Naive thymus-derived CD8-positive, alpha-beta T cell (primary cell): ENCODE measurements around the gene SIAH1. TPM values are rescaled to one million over a fixed set of nuclear protein-coding genes. Genes with fewer than 3 reads are reported as not detected.
"Not testable (repeated sequence)": the region's sequence is repeated elsewhere in the genome, so short reads cannot be mapped to it uniquely, and the experiment has no call there.

Source experiments
- ATAC-seq, 2 donors: fragments of 150-1000 bp; cut with Tn5 transposase in 1 of 2; sonication (Bioruptor Pico), chemical (Tn5 transposase) in 1 of 2; 1 replicate in 1 of 2; 2 replicates in 1 of 2; pipeline ENCODE4 v1.10.0; 2021; ENCODE audit warnings: mild to moderate bottlenecking in 2 of 2, moderate library complexity in 2 of 2
- POLR2A ChIA-PET: fragments of 350-600 bp; sonication (Branson Sonifier 250); formaldehyde crosslinking; loops from one replicate; lab custom pipeline; 2021; ENCODE audit warnings: antibody characterized with exemption; lab: Charles Lee
- DNase-seq, 10 donors: peaks; one replicate each; pipeline versions ENCODE4 v3.0.0 to v3.0.0-alpha.2; 2020 to 2022
- H3K27ac Mint-ChIP-seq, 10 donors: one replicate each; pipeline ENCODE4 v1.8.0; 2020 to 2022; ENCODE audit warnings: mild to moderate bottlenecking in 10 of 10, mixed read lengths in 10 of 10, moderate library complexity in 4 of 10, inconsistent platforms in 1 of 10
- H3K27me3 Mint-ChIP-seq, 5 donors: one replicate each; pipeline ENCODE4 v1.8.0; 2021 to 2022; ENCODE audit warnings: mixed read lengths in 5 of 5
- H3K36me3 Mint-ChIP-seq, 3 donors: one replicate each; pipeline ENCODE4 v1.8.0; 2020 to 2022; ENCODE audit warnings: mixed read lengths in 3 of 3, mild to moderate bottlenecking in 2 of 3, inconsistent platforms in 1 of 3
- H3K4me1 Mint-ChIP-seq, 4 donors: one replicate each; pipeline ENCODE4 v1.8.0; 2021 to 2022; ENCODE audit warnings: mixed read lengths in 4 of 4
- H3K4me3 Mint-ChIP-seq, 10 donors: one replicate each; pipeline ENCODE4 v1.8.0; 2020 to 2022; ENCODE audit warnings: mild to moderate bottlenecking in 10 of 10, mixed read lengths in 10 of 10, moderate library complexity in 6 of 10, inconsistent platforms in 1 of 10
- H3K9me3 Mint-ChIP-seq, 9 donors: one replicate each; pipeline ENCODE4 v1.8.0; 2020 to 2022; ENCODE audit warnings: mixed read lengths in 9 of 9, mild to moderate bottlenecking in 3 of 9, inconsistent platforms in 1 of 9, moderate library complexity in 1 of 9
- polyA plus RNA-seq, 3 donors: library from polyadenylated mRNA; unstranded; fragments of 300-500 nt; fragmentation: Illumina TruSeq; gene quantifications; one replicate each; pipeline ENCODE4 v1.2.3, GENCODE V29; 2021
- total RNA-seq, 8 experiments: library from RNA in 2 of 8; stranded (reverse) in 2 of 8; gene quantifications; one replicate each; pipeline ENCODE4 v1.2.3 and lab custom pipeline; 2021 to 2026

SIAH1 gene
- total and polyA plus RNA-seq, 5 experiments from 2014 or later = 10.8 to 25.9 (median 16.7) TPM

GRCh38 chr16:48413272-48413671 lies 28.1 kb upstream of the SIAH1 start:
- Mint-ChIP-seq H3K9me3 (peaks cover 0 to 2% (median 0%) of the 10 kb centered on the region in 9 donors), H3K4me3 (no peak overlapping the region), H3K36me3 (no peaks in the 10 kb centered on the region), H3K4me1 (no peaks in the 10 kb centered on the region), H3K27ac (no peak overlapping the region), H3K27me3 (peaks cover 0 to 3% (median 1%) of the 10 kb centered on the region in 5 donors)
- POLR2A ChIA-PET = no interaction called here
- DNase-seq (no peak), ATAC-seq (no peak)

GRCh38 chr16:48409839-48410632 lies 24.8 kb upstream of the SIAH1 start:
- H3K4me3 Mint-ChIP-seq = no peak overlapping the region
- ATAC-seq = no peak
- POLR2A ChIA-PET = interaction anchor here (0.8 kb wide), 1 partner anchor 213 kb away, joined by 3 read pairs; no protein-coding TSS in a partner anchor
- no peak overlapping the region for H3K27ac Mint-ChIP-seq
- no peak for DNase-seq
- no peaks in the 10 kb centered on the region for H3K36me3 Mint-ChIP-seq
- H3K9me3 Mint-ChIP-seq = no peaks in the 10 kb centered on the region
- H3K27me3 Mint-ChIP-seq = peaks cover 0 to 3% (median 1%) of the 10 kb centered on the region in 5 donors
- no peaks in the 10 kb centered on the region for H3K4me1 Mint-ChIP-seq

DNA sequence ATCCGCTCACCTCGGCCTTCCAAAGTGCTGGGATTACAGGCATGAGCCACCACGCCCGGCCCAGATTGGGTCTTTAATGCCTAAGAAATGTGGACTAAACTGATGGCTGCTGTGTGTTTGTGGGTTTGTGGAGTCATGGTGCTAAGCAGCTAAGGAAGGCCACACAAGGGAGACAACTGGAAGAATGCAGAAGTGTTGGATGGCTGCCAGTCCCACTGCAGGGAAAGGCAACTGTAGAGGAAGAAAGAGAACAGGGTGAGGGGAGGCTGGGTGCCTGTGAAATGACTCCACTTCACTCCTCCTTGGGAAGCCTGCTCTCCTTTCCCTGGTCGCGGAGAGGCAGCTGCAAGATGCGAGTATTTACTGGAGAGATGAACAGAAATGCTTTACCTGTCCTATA lies 23.5 kb upstream of the SIAH1 start:
- Mint-ChIP-seq H3K4me1 (no peaks in the 10 kb centered on the region), H3K27ac (no peak overlapping the region), H3K4me3 (no peak overlapping the region), H3K9me3 (no peaks in the 10 kb centered on the region), H3K36me3 (no peaks in the 10 kb centered on the region), H3K27me3 (peaks cover 0 to 3% (median 0%) of the 10 kb centered on the region in 5 donors)
- DNase-seq = no peak
- no peak for ATAC-seq
- POLR2A ChIA-PET = interaction anchor here (0.5 kb wide), 1 partner anchor 1499 kb away, joined by 3 read pairs; no protein-coding TSS in a partner anchor

DNA sequence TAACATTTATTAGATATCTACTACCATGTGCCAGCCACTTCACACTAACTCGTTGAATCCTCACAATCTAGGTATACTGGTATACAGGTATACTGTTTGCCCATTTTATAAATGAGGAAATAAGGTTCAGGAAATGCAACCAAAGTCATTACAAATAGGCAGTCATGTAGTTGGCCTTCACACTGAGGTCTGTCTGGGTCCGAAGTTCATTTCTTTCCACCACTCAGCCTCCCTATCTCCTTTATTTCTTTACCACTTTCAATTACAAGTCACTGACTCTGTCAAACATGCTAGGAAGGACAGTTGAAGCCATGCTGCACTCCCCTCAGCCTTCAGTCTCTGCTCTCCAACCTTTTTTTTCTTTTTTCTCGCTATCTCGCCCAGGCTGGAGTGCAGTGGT lies 20.7 kb upstream of the SIAH1 start:
- Mint-ChIP-seq H3K36me3 (no peaks in the 10 kb centered on the region), H3K27ac (peak overlapping the region in 1 of 10 donors; percentile 61), H3K9me3 (no peaks in the 10 kb centered on the region), H3K27me3 (no peaks in the 10 kb centered on the region), H3K4me1 (peaks cover 0 to 6% (median 4%) of the 10 kb centered on the region in 4 donors), H3K4me3 (no peak overlapping the region)
- ATAC-seq (no peak), DNase-seq (no peak)
- POLR2A ChIA-PET = no interaction called here

GRCh38 chr16:48405153-48405552 lies 19.9 kb upstream of the SIAH1 start:
- H3K27ac Mint-ChIP-seq = no peak overlapping the region
- DNase-seq (no peak), ATAC-seq (no peak)
- H3K36me3 Mint-ChIP-seq = no peaks in the 10 kb centered on the region
- no peak overlapping the region for H3K4me3 Mint-ChIP-seq
- H3K9me3 Mint-ChIP-seq = no peaks in the 10 kb centered on the region
- peaks cover 0 to 6% (median 4%) of the 10 kb centered on the region in 4 donors for H3K4me1 Mint-ChIP-seq
- POLR2A ChIA-PET = interaction anchor here (0.6 kb wide), 1 partner anchor 1720 kb away, joined by 3 read pairs; no protein-coding TSS in a partner anchor
- no peaks in the 10 kb centered on the region for H3K27me3 Mint-ChIP-seq

DNA sequence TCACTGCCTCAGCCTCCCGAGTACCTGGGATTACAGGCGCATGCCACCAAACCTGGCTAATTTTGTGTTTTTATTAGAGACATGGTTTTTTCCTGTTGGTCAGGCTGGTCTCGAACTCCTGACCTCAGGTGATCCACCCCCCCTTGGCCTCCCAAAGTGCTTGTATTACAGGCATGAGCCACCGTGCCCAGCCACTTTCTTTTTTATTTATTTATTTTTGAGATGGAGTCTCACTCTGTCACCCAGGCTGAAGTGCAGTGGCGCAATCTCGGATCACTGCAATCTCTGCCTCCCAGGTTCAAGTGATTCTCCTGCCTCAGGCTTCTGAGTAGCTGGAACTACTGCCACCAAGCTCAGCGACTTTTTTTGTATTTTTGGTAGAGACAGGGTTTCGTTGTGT lies 17.3 kb upstream of the SIAH1 start:
- H3K4me3 Mint-ChIP-seq, H3K27me3 Mint-ChIP-seq, H3K27ac Mint-ChIP-seq, H3K9me3 Mint-ChIP-seq, POLR2A ChIA-PET, DNase-seq, H3K36me3 Mint-ChIP-seq, H3K4me1 Mint-ChIP-seq, ATAC-seq: not testable (repeated sequence)

- Mint-ChIP-seq H3K4me3 (no peak overlapping the region), H3K36me3 (no peaks in the 10 kb centered on the region), H3K27ac (no peak overlapping the region), H3K27me3 (no peaks in the 10 kb centered on the region), H3K4me1 (no peaks in the 10 kb centered on the region), H3K9me3 (no peaks in the 10 kb centered on the region)
- no peak for DNase-seq
- POLR2A ChIA-PET = no interaction called here
- no peak for ATAC-seq
Measured at GRCh38 chr16:48395375-48395774, 10.2 kb upstream of the SIAH1 start.

GRCh38 chr16:48394355-48394703 lies 9.1 kb upstream of the SIAH1 start:
- DNase-seq = no peak
- H3K27ac Mint-ChIP-seq = no peak overlapping the region
- no peaks in the 10 kb centered on the region for H3K4me1 Mint-ChIP-seq
- no peaks in the 10 kb centered on the region for H3K27me3 Mint-ChIP-seq
- H3K9me3 Mint-ChIP-seq = no peaks in the 10 kb centered on the region
- no peak overlapping the region for H3K4me3 Mint-ChIP-seq
- POLR2A ChIA-PET = interaction anchor here (0.6 to 0.8 kb wide), 2 partner anchors 9 to 1612 kb away, joined by 3 read pairs; no protein-coding TSS in a partner anchor
- ATAC-seq = no peak
- H3K36me3 Mint-ChIP-seq = no peaks in the 10 kb centered on the region

DNA sequence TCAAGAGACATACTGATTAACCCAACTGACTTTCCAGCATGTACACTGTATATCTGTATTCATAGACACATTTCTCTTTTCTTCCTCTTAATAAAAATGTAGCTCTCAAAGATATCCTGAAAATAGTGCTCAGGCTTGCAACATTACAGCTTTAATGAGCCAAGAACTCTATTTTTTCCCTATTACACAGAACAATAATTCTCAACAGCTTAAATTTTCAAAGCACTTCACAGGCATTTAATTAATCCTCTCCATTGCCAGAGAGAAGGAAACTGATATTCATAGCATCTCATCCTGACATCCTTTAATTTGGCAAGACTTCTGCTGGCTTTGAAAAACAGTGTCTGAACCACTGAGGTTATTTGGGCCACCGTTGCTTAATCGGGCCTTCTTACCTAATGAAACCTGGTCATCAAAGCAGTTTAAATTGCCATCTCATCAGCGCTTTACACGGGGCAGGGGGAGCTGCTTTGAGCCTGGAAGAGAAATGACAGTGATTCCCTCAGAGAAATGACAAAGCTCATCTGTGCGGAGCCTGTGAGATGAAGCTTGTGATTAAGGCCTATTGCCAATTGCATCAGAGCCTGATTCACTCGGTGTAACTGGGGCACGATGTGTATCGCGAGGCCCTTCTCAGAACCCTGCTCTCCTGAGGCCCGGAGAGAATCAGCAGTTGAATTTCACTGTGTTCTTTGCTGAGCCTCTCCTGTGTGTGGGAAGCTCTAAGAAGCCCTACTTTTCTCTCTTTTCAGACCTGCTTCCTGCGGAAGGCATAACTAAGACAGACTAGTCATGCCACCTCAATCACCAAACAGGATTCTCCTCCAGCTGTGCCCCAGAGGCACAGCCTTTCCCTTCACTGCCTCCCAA lies 8.5 kb upstream of the SIAH1 start:
- DNase-seq (no peak), ATAC-seq (no peak)
- Mint-ChIP-seq H3K27me3 (no peaks in the 10 kb centered on the region), H3K4me3 (no peak overlapping the region), H3K4me1 (no peaks in the 10 kb centered on the region), H3K36me3 (no peaks in the 10 kb centered on the region), H3K9me3 (no peaks in the 10 kb centered on the region), H3K27ac (no peak overlapping the region)
- POLR2A ChIA-PET = interaction anchor here (0.6 to 0.8 kb wide), 2 partner anchors 8 to 1611 kb away, joined by 3 read pairs; no protein-coding TSS in a partner anchor

GRCh38 chr16:48392407-48392806 lies 7.2 kb upstream of the SIAH1 start:
- POLR2A ChIA-PET = no interaction called here
- Mint-ChIP-seq H3K27me3 (no peaks in the 10 kb centered on the region), H3K4me1 (no peaks in the 10 kb centered on the region), H3K4me3 (no peak overlapping the region), H3K9me3 (no peaks in the 10 kb centered on the region), H3K36me3 (no peaks in the 10 kb centered on the region), H3K27ac (no peak overlapping the region)
- DNase-seq (no peak), ATAC-seq (no peak)

DNA sequence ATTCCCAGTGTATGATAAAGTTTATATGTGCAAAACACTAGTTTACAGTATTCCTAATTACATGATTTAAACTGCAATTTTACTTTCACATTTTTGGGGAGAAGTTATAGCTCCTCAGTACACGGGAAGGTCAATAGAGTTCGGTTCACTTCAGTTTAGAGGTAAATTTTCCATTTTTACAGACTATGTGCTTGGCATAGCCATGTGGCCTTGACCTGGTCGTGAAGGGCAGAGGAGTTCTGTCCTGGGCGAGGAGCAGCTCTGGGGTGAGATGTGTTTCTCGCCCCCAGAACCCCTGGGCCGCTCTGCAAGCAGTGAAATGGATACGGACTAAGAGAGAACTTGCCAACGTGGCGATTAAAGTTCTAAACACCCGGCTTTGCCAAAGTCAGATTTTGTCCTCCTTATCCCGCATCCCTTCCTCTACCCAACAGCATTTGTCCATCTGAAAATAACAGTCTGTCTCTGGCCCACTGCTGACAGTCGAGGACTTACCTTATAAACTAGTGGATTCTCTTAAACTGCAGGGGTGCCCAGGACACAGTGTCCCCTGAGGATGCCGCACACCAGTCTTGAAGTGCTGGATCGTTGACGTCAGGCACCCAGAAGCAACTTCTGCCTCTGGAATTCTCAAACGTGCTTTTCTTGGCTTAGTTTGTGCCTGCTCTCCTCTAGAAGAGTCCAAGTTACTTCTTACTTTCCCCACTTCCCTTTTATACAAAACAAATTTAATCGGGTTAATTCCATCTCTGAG lies 1.5 kb upstream of the SIAH1 start:
- H3K4me1 Mint-ChIP-seq = peaks cover 10 to 21% (median 14%) of the 10 kb centered on the region in 4 donors
- no peaks in the 10 kb centered on the region for H3K9me3 Mint-ChIP-seq
- DNase-seq (no peak), ATAC-seq (no peak)
- peak overlapping the region in 3 of 10 donors; percentile 22 to 66 (median 34) for H3K27ac Mint-ChIP-seq
- peaks cover 0 to 4% (median 2%) of the 10 kb centered on the region in 3 donors for H3K36me3 Mint-ChIP-seq
- H3K4me3 Mint-ChIP-seq = peak overlapping the region in 9 of 10 donors; percentile 14 to 94 (median 85)
- POLR2A ChIA-PET = interaction anchor here (2.5 to 2.9 kb wide), 2 partner anchors 222 to 226 kb away, joined by 17 to 19 read pairs; partner anchors contain the start of gene N4BP1
- no peaks in the 10 kb centered on the region for H3K27me3 Mint-ChIP-seq
